ENCODE measurements around the gene ANGPTL4.
A peak's percentile ranks its signal among the peaks of the same experiment; 100 is the strongest.
"Not testable (repeated sequence)": the region's sequence is repeated elsewhere in the genome, so short reads cannot be mapped to it uniquely, and the experiment has no call there.

Gene ANGPTL4

GRCh38 chr19:8338835-8339234 lies 25.1 kb upstream of the ANGPTL4 start:
- DNase-seq (ENCODE audit: low read depth), result no peak
- TF ChIP-seq, protein P1, sequence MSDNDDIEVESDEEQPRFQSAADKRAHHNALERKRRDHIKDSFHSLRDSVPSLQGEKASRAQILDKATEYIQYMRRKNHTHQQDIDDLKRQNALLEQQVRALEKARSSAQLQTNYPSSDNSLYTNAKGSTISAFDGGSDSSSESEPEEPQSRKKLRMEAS (IDR thresholded peaks at IDR 0.05; ENCODE audit: low read depth, low read length), result no peak
- no peak for TF ChIP-seq MYC (IDR thresholded peaks at IDR 0.05; ENCODE audit: low read depth, low read length)
- H3K4me3 ChIP-seq (ENCODE audit: low read depth, low read length), result no peak overlapping the region

GRCh38 chr19:8340341-8341096 lies 23.4 kb upstream of the ANGPTL4 start:
- TF ChIP-seq CTCF (IDR thresholded peaks at IDR 0.05; ENCODE audit: low read depth, low read length), result peak; percentile 30
- no peak for TF ChIP-seq MYC (IDR thresholded peaks at IDR 0.05; ENCODE audit: low read depth, low read length)
- no peak overlapping the region for H3K4me3 ChIP-seq (ENCODE audit: low read depth, low read length)
- no peak for DNase-seq (ENCODE audit: low read depth)

GRCh38 chr19:8341504-8341903 lies 22.5 kb upstream of the ANGPTL4 start:
- not testable (repeated sequence) for H3K4me3 ChIP-seq (ENCODE audit: low read depth, low read length); DNase-seq (ENCODE audit: low read depth)

DNA sequence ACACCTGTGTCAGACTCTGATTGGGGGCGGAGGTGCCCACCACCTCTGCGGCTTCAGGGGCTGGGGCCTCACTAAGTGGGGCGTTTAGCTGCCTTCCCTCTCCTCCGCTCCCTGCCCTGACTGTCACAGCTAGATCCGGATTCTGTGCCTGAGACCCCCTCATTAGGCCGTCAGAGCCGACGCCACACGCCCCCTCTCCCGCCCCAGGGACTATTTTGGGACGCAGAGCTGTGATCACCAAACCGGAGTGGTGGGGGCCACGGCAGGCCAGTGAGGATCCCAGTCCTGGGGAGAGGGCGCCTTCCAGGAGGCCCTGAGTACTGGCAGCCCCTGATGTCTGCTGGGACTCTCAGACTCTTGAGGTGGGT lies 21.7 kb upstream of the ANGPTL4 start:
- DNase-seq (ENCODE audit: low read depth), result no peak
- no peak for TF ChIP-seq POLR2A (IDR thresholded peaks at IDR 0.05; ENCODE audit: extremely low read depth, insufficient read length)
- TF ChIP-seq MYC (IDR thresholded peaks at IDR 0.05; ENCODE audit: low read depth, low read length), result no peak
- TF ChIP-seq, protein P1 (IDR thresholded peaks at IDR 0.05; ENCODE audit: low read depth, low read length), result no peak
- no peak overlapping the region for H3K4me3 ChIP-seq (ENCODE audit: low read depth, low read length)

DNA sequence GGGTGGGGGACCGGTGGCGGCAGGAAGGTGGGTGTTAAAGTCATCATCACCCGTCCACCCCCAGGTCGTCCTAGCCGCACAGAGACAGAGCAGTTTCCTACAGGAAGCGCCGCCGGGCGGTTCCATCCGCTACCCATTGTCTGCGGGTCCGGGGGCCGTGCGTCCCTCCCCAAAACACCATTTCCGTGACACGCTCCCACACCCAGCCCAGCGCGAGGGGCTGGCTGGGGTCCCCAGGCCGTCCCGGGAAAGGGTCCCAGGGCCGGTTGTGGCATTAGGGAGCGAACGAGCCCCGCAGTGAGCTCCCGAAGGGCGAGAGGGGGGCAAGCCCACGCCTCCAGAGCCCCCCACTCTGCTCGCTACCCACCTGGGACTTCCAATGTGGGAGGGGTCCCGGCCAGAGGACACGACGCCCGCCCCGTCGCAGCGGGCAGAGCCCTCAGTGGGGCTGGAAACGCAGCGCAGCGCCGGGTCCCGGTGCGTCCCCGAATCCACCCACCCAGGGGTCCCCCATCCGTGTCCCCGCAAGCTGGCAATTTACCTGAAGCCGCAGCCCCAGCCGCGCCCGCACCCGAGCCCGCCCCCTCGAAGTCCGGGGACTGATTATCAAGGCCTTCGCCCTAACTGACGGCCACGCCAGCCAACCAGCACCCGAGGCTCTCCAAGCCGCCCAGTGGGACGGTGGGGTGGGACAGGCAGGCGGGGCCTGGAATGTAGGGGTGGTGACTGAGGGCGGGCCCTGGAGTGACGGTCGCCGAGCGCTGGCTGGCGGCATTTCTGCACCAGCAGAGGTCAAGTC lies 21.1 kb upstream of the ANGPTL4 start, which contains the start of gene KANK3:
Gene KANK3, minus strand, starts transcription at position 579 of the 799 bp plus-strand sequence. CDS start 5,434 bp downstream, outside the sequence.
- TF ChIP-seq, protein P1 (IDR thresholded peaks at IDR 0.05; ENCODE audit: low read depth, low read length), result no peak
- no peak for TF ChIP-seq MYC (IDR thresholded peaks at IDR 0.05; ENCODE audit: low read depth, low read length)
- TF ChIP-seq CTCF (IDR thresholded peaks at IDR 0.05; ENCODE audit: low read depth, low read length), result no peak
- no peak for TF ChIP-seq POLR2A (IDR thresholded peaks at IDR 0.05; ENCODE audit: extremely low read depth, insufficient read length)
- DNase-seq (ENCODE audit: low read depth), result peak; percentile 96

DNA sequence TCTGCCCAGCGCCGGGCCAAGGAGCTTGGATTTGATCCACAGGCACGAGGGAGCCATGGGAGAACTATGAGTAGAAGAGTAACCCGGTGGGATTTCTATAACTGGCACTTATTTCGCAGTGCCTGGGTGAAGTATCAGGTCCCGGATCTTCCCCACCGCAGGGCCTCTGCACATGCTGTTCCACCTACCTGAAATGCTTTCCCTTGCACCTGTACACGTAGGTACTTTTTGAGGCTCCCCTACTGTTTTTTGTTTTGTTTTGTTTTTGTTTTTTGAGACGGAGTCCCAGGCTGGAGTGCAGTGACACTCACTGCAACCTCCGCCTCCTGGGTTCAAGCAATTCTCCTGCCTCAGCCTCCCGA lies 20.5 kb upstream of the ANGPTL4 start:
- no peak overlapping the region for H3K4me3 ChIP-seq (ENCODE audit: low read depth, low read length)
- TF ChIP-seq CTCF (IDR thresholded peaks at IDR 0.05; ENCODE audit: low read depth, low read length) (no peak), POLR2A (IDR thresholded peaks at IDR 0.05; ENCODE audit: extremely low read depth, insufficient read length) (no peak), MYC (IDR thresholded peaks at IDR 0.05; ENCODE audit: low read depth, low read length) (no peak)
- TF ChIP-seq, protein P1 (IDR thresholded peaks at IDR 0.05; ENCODE audit: low read depth, low read length), result no peak
- no peak for DNase-seq (ENCODE audit: low read depth)

More for the DNA sequence above, 21.1 kb upstream of the ANGPTL4 start, which contains the start of gene KANK3:
- H3K4me3 ChIP-seq (ENCODE audit: low read depth, low read length), result no peak within 1 kb of the TSS

- not testable (repeated sequence) for H3K4me3 ChIP-seq (ENCODE audit: low read depth, low read length); DNase-seq (ENCODE audit: low read depth)
Observed at GRCh38 chr19:8349629-8350372, 14.2 kb upstream of the ANGPTL4 start.
